H1 (cell line): ENCODE data around the gene PLEKHA3. TPM values are rescaled to one million over a fixed set of nuclear protein-coding genes. Genes with fewer than 3 reads are reported as not detected.
A peak's percentile ranks its signal among the peaks of the same experiment; 100 is the strongest.

Experiments used
- CTCF ChIA-PET: fragments of 300-600 bp; sonication (Branson Sonifier 250); formaldehyde crosslinking; loops from one replicate; lab custom pipeline; 2021; ENCODE audit not compliant: partially characterized antibody; lab: Charles Lee
- POLR2A ChIA-PET: fragments of 300-600 bp; sonication (Branson Sonifier 250); formaldehyde crosslinking; loops from one replicate; lab custom pipeline; 2021; ENCODE audit warnings: inconsistent platforms; ENCODE audit not compliant: partially characterized antibody; lab: Charles Lee
- DNase-seq, 2 experiments: peaks; one replicate each; pipeline versions ENCODE4 v3.0.0 to v3.0.0-alpha.2; 2010 to 2022; ENCODE audit warnings: low spot score in 2 of 2, low read depth in 1 of 2, mixed read lengths in 1 of 2
- FAIRE-seq: peaks from 2 replicates; lab custom pipeline; 2011; peaks lifted over from hg19 to GRCh38; lab: Jason Lieb, UNC
- H2AFZ ChIP-seq: 2 replicates; pipeline ENCODE4 v1.8.1; 2012; ENCODE audit warnings: low read length, inconsistent platforms
- H2AK5ac ChIP-seq: 2 replicates; pipeline ENCODE4 v1.6.1; 2013; ENCODE audit warnings: low read depth, low read length
- H2BK120ac ChIP-seq: replicated peaks from 2 replicates; pipeline ENCODE3; 2013; ENCODE audit warnings: low read depth, low read length, inconsistent platforms
- H2BK12ac ChIP-seq: 2 replicates; pipeline ENCODE4 v1.6.1; 2013; ENCODE audit warnings: low read depth, low read length
- H2BK15ac ChIP-seq: 2 replicates; pipeline ENCODE4 v1.6.1; 2013; ENCODE audit warnings: low read length
- H2BK20ac ChIP-seq: 2 replicates; pipeline ENCODE4 v1.6.1; 2013; ENCODE audit warnings: low read length
- H2BK5ac ChIP-seq: 2 replicates; pipeline ENCODE4 v1.6.1; 2013; ENCODE audit warnings: low read depth, low read length
- H3K14ac ChIP-seq: 2 replicates; pipeline ENCODE4 v1.6.1; 2013; ENCODE audit warnings: inconsistent platforms; ENCODE audit not compliant: insufficient read length
- H3K18ac ChIP-seq: 2 replicates; pipeline ENCODE4 v1.6.1; 2013; ENCODE audit warnings: low read length; ENCODE audit errors: extremely low read depth
- H3K23ac ChIP-seq: 2 replicates; pipeline ENCODE4 v1.6.1; 2013; ENCODE audit warnings: inconsistent platforms; ENCODE audit not compliant: insufficient read length
- H3K23me2 ChIP-seq: 2 replicates; pipeline ENCODE4 v1.6.1; 2013; ENCODE audit warnings: low read depth, low read length
- H3K27ac ChIP-seq: 2 replicates; pipeline ENCODE4 v1.6.1; 2011; ENCODE audit warnings: low read depth, low read length, inconsistent platforms
- H3K27me3 ChIP-seq, 4 experiments: replicated peaks in 1 of 4; 1 replicate in 1 of 4; 2 replicates in 3 of 4; pipeline versions ENCODE4 v1.6.1 to v1.8.1; 2011 to 2013; ENCODE audit warnings: low read length in 3 of 4, mild to moderate bottlenecking in 3 of 4, inconsistent platforms in 2 of 4, mixed read lengths in 2 of 4, moderate library complexity in 1 of 4; ENCODE audit not compliant: control insufficient read depth in 3 of 4, insufficient read depth in 3 of 4; ENCODE audit errors: extremely low read depth in 1 of 4
- H3K36me3 ChIP-seq, 4 experiments: 2 replicates each; pipeline versions ENCODE4 v1.6.1 to v1.8.1; 2011 to 2013; ENCODE audit warnings: mild to moderate bottlenecking in 4 of 4, low read length in 3 of 4, moderate library complexity in 2 of 4, control low read depth in 1 of 4, inconsistent platforms in 1 of 4; ENCODE audit not compliant: insufficient read depth in 4 of 4, control insufficient read depth in 2 of 4
- H3K4ac ChIP-seq: replicated peaks from 2 replicates; pipeline ENCODE3; 2013; ENCODE audit warnings: low read length, low read depth, mixed read lengths, inconsistent platforms; ENCODE audit not compliant: insufficient read length
- H3K4me1 ChIP-seq, 4 experiments: replicated peaks in 1 of 4; 1 replicate in 1 of 4; 2 replicates in 3 of 4; pipeline versions ENCODE4 v1.6.1 to v1.8.1; 2011 to 2013; ENCODE audit warnings: low read length in 3 of 4, inconsistent platforms in 2 of 4, mixed read lengths in 1 of 4; ENCODE audit not compliant: insufficient read depth in 4 of 4, control insufficient read depth in 3 of 4
- H3K4me2 ChIP-seq, 2 experiments: 2 replicates each; pipeline versions ENCODE4 v1.6.1 to v1.8.1; 2011 to 2013; ENCODE audit warnings: low read depth in 2 of 2, low read length in 2 of 2, control low read depth in 1 of 2, inconsistent platforms in 1 of 2, mild to moderate bottlenecking in 1 of 2; ENCODE audit not compliant: insufficient read depth in 1 of 2
- H3K4me3 ChIP-seq, 4 experiments: fragments of 200-600, 300-600 bp in 1 of 4; sonication (generic), shearing (Covaris generic), sonication (Bioruptor Twin) in 1 of 4; 2 replicates each; pipeline versions ENCODE4 v1.5.1 to v1.8.1; 2011 to 2016; ENCODE audit warnings: low read length in 4 of 4, low read depth in 3 of 4, control low read depth in 2 of 4, inconsistent platforms in 2 of 4, mild to moderate bottlenecking in 2 of 4, mixed read lengths in 1 of 4, moderate library complexity in 1 of 4; ENCODE audit not compliant: insufficient read depth in 2 of 4; ENCODE audit errors: extremely low read depth in 1 of 4
- H3K56ac ChIP-seq: replicated peaks from 2 replicates; pipeline ENCODE3; 2013; ENCODE audit warnings: low read depth, mild to moderate bottlenecking, mixed read lengths, low read length, inconsistent platforms; ENCODE audit not compliant: insufficient read length
- H3K79me1 ChIP-seq: 2 replicates; pipeline ENCODE4 v1.6.1; 2013; ENCODE audit warnings: low read depth, low read length, control low read depth
- H3K79me2 ChIP-seq, 2 experiments: 2 replicates each; pipeline versions ENCODE4 v1.6.1 to v1.8.1; 2012 to 2013; ENCODE audit warnings: low read length in 2 of 2, mild to moderate bottlenecking in 2 of 2, inconsistent platforms in 1 of 2; ENCODE audit not compliant: insufficient read depth in 2 of 2, control insufficient read depth in 1 of 2
- H3K9ac ChIP-seq, 4 experiments: replicated peaks in 1 of 4; 1 replicate in 1 of 4; 2 replicates in 3 of 4; pipeline versions ENCODE4 v1.6.1 to v1.8.1; 2011 to 2013; ENCODE audit warnings: low read depth in 3 of 4, low read length in 3 of 4, control low read depth in 2 of 4, mild to moderate bottlenecking in 2 of 4, moderate library complexity in 2 of 4, inconsistent platforms in 1 of 4; ENCODE audit errors: extremely low read depth in 1 of 4
- H3K9me3 ChIP-seq, 2 experiments: 2 replicates each; pipeline versions ENCODE4 v1.6.1 to v1.8.1; 2012 to 2013; ENCODE audit warnings: mild to moderate bottlenecking in 2 of 2, moderate library complexity in 2 of 2, control low read depth in 1 of 2, inconsistent platforms in 1 of 2, low read depth in 1 of 2, low read length in 1 of 2, mixed read lengths in 1 of 2; ENCODE audit not compliant: insufficient read depth in 2 of 2
- H4K20me1 ChIP-seq, 2 experiments: replicated peaks in 1 of 2; 2 replicates each; pipeline versions ENCODE3 to v1.8.1; 2011 to 2013; ENCODE audit warnings: inconsistent platforms in 2 of 2, low read length in 2 of 2, mild to moderate bottlenecking in 1 of 2; ENCODE audit not compliant: insufficient read depth in 2 of 2, control insufficient read depth in 1 of 2
- H4K5ac ChIP-seq: 2 replicates; pipeline ENCODE4 v1.6.1; 2013; ENCODE audit warnings: low read length, low read depth, mixed read lengths, inconsistent platforms; ENCODE audit not compliant: insufficient read length
- H4K8ac ChIP-seq: 2 replicates; pipeline ENCODE4 v1.8.0; 2013; ENCODE audit warnings: mild to moderate bottlenecking, moderate library complexity, low read length, inconsistent platforms; ENCODE audit not compliant: insufficient read depth; ENCODE audit errors: extremely low read depth
- H4K91ac ChIP-seq: replicated peaks from 2 replicates; pipeline ENCODE3; 2013; ENCODE audit warnings: low read length, mixed read lengths, inconsistent platforms; ENCODE audit not compliant: insufficient read length
- BACH1 ChIP-seq: IDR thresholded peaks from 2 replicates; pipeline ENCODE4 v1.6.1; 2012; ENCODE audit warnings: low read length, improper control_type of control experiment
- CTBP2 ChIP-seq: IDR thresholded peaks from 2 replicates; pipeline ENCODE4 v1.7.0; 2011; ENCODE audit warnings: borderline replicate concordance, mild to moderate bottlenecking, moderate library complexity, mixed read lengths, low read length; ENCODE audit not compliant: insufficient read depth, insufficient read length
- EP300 ChIP-seq, 2 experiments: IDR thresholded peaks; 1 replicate in 1 of 2; 2 replicates in 1 of 2; pipeline ENCODE4 v1.6.1; 2011 to 2012; ENCODE audit warnings: low read depth in 2 of 2, low read length in 2 of 2, mild to moderate bottlenecking in 2 of 2, borderline replicate concordance in 1 of 2, inconsistent platforms in 1 of 2, moderate library complexity in 1 of 2
- GABPA ChIP-seq: IDR thresholded peaks from 2 replicates; pipeline ENCODE4 v1.6.1; 2011; ENCODE audit warnings: mild to moderate bottlenecking, low read length, moderate library complexity, borderline replicate concordance; ENCODE audit not compliant: insufficient read depth
- GTF2F1 ChIP-seq: IDR thresholded peaks from 2 replicates; pipeline ENCODE4 v1.6.1; 2012; ENCODE audit warnings: low read depth, low read length, improper control_type of control experiment, borderline replicate concordance
- JUN ChIP-seq: IDR thresholded peaks from 2 replicates; pipeline ENCODE4 v1.6.1; 2011; ENCODE audit warnings: low read depth, mild to moderate bottlenecking, improper control_type of control experiment, low read length
- POLR2A ChIP-seq, 2 experiments: IDR thresholded peaks; 1 replicate in 1 of 2; 2 replicates in 1 of 2; pipeline ENCODE4 v1.6.1; 2011; ENCODE audit warnings: low read depth in 2 of 2, low read length in 2 of 2, mild to moderate bottlenecking in 2 of 2; ENCODE audit errors: control extremely low read depth in 1 of 2
- ZNF274 ChIP-seq: IDR thresholded peaks from 2 replicates; pipeline ENCODE4 v1.7.0; 2012; ENCODE audit warnings: low read length, borderline replicate concordance; ENCODE audit errors: extremely low read depth
- WGBS, 2 experiments: shearing (Covaris generic) in 1 of 2; methylation state at CpG; one replicate each; pipeline versions ENCODE4 v1.1.6 to v1.1.7; 2013 to 2015; ENCODE audit warnings: low lambda C conversion rate in 2 of 2, mixed read lengths in 2 of 2, inconsistent platforms in 1 of 2, low coverage in 1 of 2, missing lambda C conversion rate in 1 of 2; ENCODE audit not compliant: insufficient replicate concordance in 2 of 2, insufficient coverage in 1 of 2, insufficient read length in 1 of 2; ENCODE audit errors: extremely low coverage in 1 of 2, missing lambda C conversion rate in 1 of 2; 5-methylcytosine and 5-hydroxymethylcytosine counted together
- polyA plus RNA-seq, 7 experiments: library from polyadenylated mRNA; depleted of rRNA in 3 of 7; stranded (reverse) in 5 of 7; unstranded in 2 of 7; fragments of >200 nt in 5 of 7; fragments of 200-250 nt in 2 of 7; gene quantifications; 1 replicate in 5 of 7; 2 replicates in 1 of 7; 4 replicates in 1 of 7; pipeline versions ENCODE4 v1.2.1 to v1.2.3, GENCODE V29; 2011 to 2013; ENCODE audit warnings: missing spikeins in 2 of 7, mixed read lengths in 2 of 7
- total RNA-seq: library from RNA; stranded (reverse); fragmentation: NEBNext Ultra II Directional; extraction: Animal tissue kit (Norgen Biotek cat#: 25700); gene quantifications from 2 replicates; pipeline ENCODE4 v1.2.1, GENCODE V29; 2021
- TF ChIP-seq, protein P1 (sequence below), 3 experiments: IDR thresholded peaks; 1 replicate in 2 of 3; 2 replicates in 1 of 3; pipeline versions ENCODE4 v1.5.1 to v1.6.1; 2011; ENCODE audit warnings: low read length in 3 of 3, mild to moderate bottlenecking in 3 of 3, inconsistent platforms in 2 of 3, low read depth in 1 of 3, moderate library complexity in 1 of 3; ENCODE audit not compliant: insufficient read depth in 1 of 3; ENCODE audit errors: control extremely low read depth in 1 of 3

The PLEKHA3 gene
- total and polyA plus RNA-seq, 2 of the 8 experiments (the other 6 are each of a cell fraction or from before 2014, with no cell fraction given), result 1.9 to 20.1 TPM

GRCh38 chr2:178448968-178449661 is 31.1 kb upstream of the PLEKHA3 start:
- H3K9me3 ChIP-seq, result no peaks in the 10 kb centered on the region
- H3K18ac ChIP-seq, result no peak overlapping the region
- H2BK120ac ChIP-seq, result no peak overlapping the region
- peaks cover 8 to 26% of the 10 kb centered on the region in 2 experiments for H3K79me2 ChIP-seq
- H3K4ac ChIP-seq, result no peak overlapping the region
- no peak for FAIRE-seq
- no peak overlapping the region for H2BK12ac ChIP-seq
- H4K91ac ChIP-seq, result no peak overlapping the region
- no peak overlapping the region for H2AK5ac ChIP-seq
- H4K8ac ChIP-seq, result no peak overlapping the region
- H3K27ac ChIP-seq, result no peak overlapping the region
- DNase-seq, result no peak
- H3K23me2 ChIP-seq, result peaks cover 5% of the 10 kb centered on the region
- no peak overlapping the region for H4K5ac ChIP-seq
- peaks cover 6% of the 10 kb centered on the region; the same call in 1 of the 2 replicates for H3K79me1 ChIP-seq
- H3K36me3 ChIP-seq, result peaks cover 4 to 43% (median 27%) of the 10 kb centered on the region in 4 experiments
- H3K4me2 ChIP-seq, result peak overlapping the region; percentile 79 to 92; a peak in 2 of 4 replicates
- H3K23ac ChIP-seq, result no peak overlapping the region
- ChIA-PET CTCF (interaction anchor here (0.6 kb wide), 2 partner anchors 46 to 304 kb away, joined by 3 read pairs; no protein-coding TSS in a partner anchor), POLR2A (interaction anchor here (0.8 to 2.6 kb wide), 6 partner anchors 9 to 252 kb away, joined by 3 to 23 read pairs (median 4); no protein-coding TSS in a partner anchor)
- H2AFZ ChIP-seq, result no peak overlapping the region
- H2BK15ac ChIP-seq, result no peak overlapping the region
- H3K4me1 ChIP-seq, result peaks cover 0 to 2% (median 0%) of the 10 kb centered on the region in 4 experiments; a peak in 2 of 7 replicates
- WGBS, 2 experiments, result 90% methylated on average over 4 of the region's 4 CpGs; no CpG with 5 or more reads in 1 of the 2 experiments
- H3K14ac ChIP-seq, result no peak overlapping the region
- no peak overlapping the region for H2BK5ac ChIP-seq
- peak overlapping the region in 2 of 4 experiments; percentile 94 to 96; a peak in 4 of 8 replicates for H3K4me3 ChIP-seq
- no peak overlapping the region for H3K56ac ChIP-seq
- peaks cover 4% of the 10 kb centered on the region in 2 experiments for H4K20me1 ChIP-seq
- H3K27me3 ChIP-seq, result no peaks in the 10 kb centered on the region
- H2BK20ac ChIP-seq, result no peak overlapping the region
- no peak overlapping the region for H3K9ac ChIP-seq
- TF ChIP-seq, protein P1, sequence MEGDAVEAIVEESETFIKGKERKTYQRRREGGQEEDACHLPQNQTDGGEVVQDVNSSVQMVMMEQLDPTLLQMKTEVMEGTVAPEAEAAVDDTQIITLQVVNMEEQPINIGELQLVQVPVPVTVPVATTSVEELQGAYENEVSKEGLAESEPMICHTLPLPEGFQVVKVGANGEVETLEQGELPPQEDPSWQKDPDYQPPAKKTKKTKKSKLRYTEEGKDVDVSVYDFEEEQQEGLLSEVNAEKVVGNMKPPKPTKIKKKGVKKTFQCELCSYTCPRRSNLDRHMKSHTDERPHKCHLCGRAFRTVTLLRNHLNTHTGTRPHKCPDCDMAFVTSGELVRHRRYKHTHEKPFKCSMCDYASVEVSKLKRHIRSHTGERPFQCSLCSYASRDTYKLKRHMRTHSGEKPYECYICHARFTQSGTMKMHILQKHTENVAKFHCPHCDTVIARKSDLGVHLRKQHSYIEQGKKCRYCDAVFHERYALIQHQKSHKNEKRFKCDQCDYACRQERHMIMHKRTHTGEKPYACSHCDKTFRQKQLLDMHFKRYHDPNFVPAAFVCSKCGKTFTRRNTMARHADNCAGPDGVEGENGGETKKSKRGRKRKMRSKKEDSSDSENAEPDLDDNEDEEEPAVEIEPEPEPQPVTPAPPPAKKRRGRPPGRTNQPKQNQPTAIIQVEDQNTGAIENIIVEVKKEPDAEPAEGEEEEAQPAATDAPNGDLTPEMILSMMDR (IDR thresholded peaks at IDR 0.05; ENCODE audit: control extremely low read depth in 1 of 3, insufficient read depth in 1 of 3, low read depth in 1 of 3, low read length in 3 of 3), result no peak
- TF ChIP-seq EP300 (IDR thresholded peaks at IDR 0.05; ENCODE audit: borderline replicate concordance in 1 of 2, low read depth in 2 of 2, low read length in 2 of 2) (no peak), JUN (no peak), GTF2F1 (no peak), BACH1 (no peak), GABPA (no peak), POLR2A (IDR thresholded peaks at IDR 0.05; ENCODE audit: control extremely low read depth in 1 of 2, low read depth in 2 of 2, low read length in 2 of 2) (no peak; a peak in 1 of 3 replicates), CTBP2 (no peak), ZNF274 (no peak)
